Measurements from ENCODE around the gene BCAS3. TPM values are rescaled to one million over a fixed set of nuclear protein-coding genes. Genes with fewer than 3 reads are reported as not detected.

BCAS3 gene
- polyA plus RNA-seq, 3 donors: 10.3 to 19.1 (median 14.7) TPM

- Histone ChIP-seq H3K79me2 (ENCODE audit: insufficient read depth, low read length) (no peaks in the 10 kb centered on the region), H3K4me3 (replicated peaks in 1 of 3; ENCODE audit: low read depth in 2 of 3, low read length in 3 of 3) (no peak overlapping the region), H3K27ac (ENCODE audit: low read depth in 1 of 2, low read length in 2 of 2) (no peak overlapping the region), H2AFZ (ENCODE audit: insufficient read depth, low read depth, low read length, poor library complexity, severe bottlenecking) (no peak overlapping the region), H4K20me1 (ENCODE audit: insufficient read depth, low read length) (no peaks in the 10 kb centered on the region), H3K36me3 (replicated peaks in 1 of 2; ENCODE audit: control insufficient read depth in 1 of 2, insufficient read depth in 2 of 2, low read length in 2 of 2) (peaks cover 5 to 17% of the 10 kb centered on the region in 2 donors), H3K9me3 (replicated peaks in 1 of 2; ENCODE audit: control insufficient read depth in 1 of 2, insufficient read depth in 1 of 2, low read length in 2 of 2) (no peaks in the 10 kb centered on the region), H3K9ac (ENCODE audit: insufficient read depth, low read length, poor library complexity, severe bottlenecking) (no peak overlapping the region), H3K27me3 (ENCODE audit: control insufficient read depth in 2 of 2, insufficient read depth in 2 of 2, low read length in 2 of 2) (no peaks in the 10 kb centered on the region), H3K4me1 (ENCODE audit: control insufficient read depth in 1 of 2, insufficient read depth in 2 of 2, low read length in 2 of 2) (no peaks in the 10 kb centered on the region), H3K4me2 (replicated peaks; ENCODE audit: extremely low read depth, low read length, poor library complexity, severe bottlenecking) (no peak overlapping the region)
- no peak for DNase-seq
- H3K9me3 Mint-ChIP-seq: peaks cover 0 to 3% (median 0%) of the 10 kb centered on the region in 7 donors
- H3K4me3 Mint-ChIP-seq: no peak overlapping the region
- WGBS (ENCODE audit: insufficient coverage): 100% methylated on average over 2 of the region's 2 CpGs
- intact Hi-C loops (cut with micrococcal nuclease): no loop called here
- no peaks in the 10 kb centered on the region for H3K4me1 Mint-ChIP-seq
- peaks cover 25 to 26% of the 10 kb centered on the region in 2 donors for H3K36me3 Mint-ChIP-seq
- H3K27ac Mint-ChIP-seq: no peak overlapping the region
- peaks cover 0 to 1% (median 0%) of the 10 kb centered on the region in 3 donors for H3K27me3 Mint-ChIP-seq (ENCODE audit: low read depth in 3 of 3)
- TF ChIP-seq CTCF (IDR thresholded peaks at IDR 0.05): no peak
Observed at GRCh38 chr17:60713608-60714007, 36.0 kb downstream of the BCAS3 start.

- Mint-ChIP-seq H3K4me3 (no peak overlapping the region), H3K9me3 (peaks cover 0 to 3% (median 0%) of the 10 kb centered on the region in 7 donors), H3K4me1 (no peaks in the 10 kb centered on the region), H3K27me3 (ENCODE audit: low read depth in 3 of 3) (no peaks in the 10 kb centered on the region), H3K27ac (no peak overlapping the region), H3K36me3 (peaks cover 0 to 6% of the 10 kb centered on the region in 2 donors)
- no peak for DNase-seq
- intact Hi-C loops (cut with micrococcal nuclease): no loop called here
- no peaks in the 10 kb centered on the region for H3K9me3 ChIP-seq (replicated peaks in 1 of 2; ENCODE audit: control insufficient read depth in 1 of 2, insufficient read depth in 1 of 2, low read length in 2 of 2)
- TF ChIP-seq CTCF (IDR thresholded peaks at IDR 0.05): no peak
- peaks cover 3% of the 10 kb centered on the region for H4K20me1 ChIP-seq (ENCODE audit: insufficient read depth, low read length)
- no peak overlapping the region for H3K9ac ChIP-seq (ENCODE audit: insufficient read depth, low read length, poor library complexity, severe bottlenecking)
- H3K36me3 ChIP-seq (replicated peaks in 1 of 2; ENCODE audit: control insufficient read depth in 1 of 2, insufficient read depth in 2 of 2, low read length in 2 of 2): no peaks in the 10 kb centered on the region
- WGBS (ENCODE audit: insufficient coverage): 100% methylated on average over 1 of the region's 1 CpG
- H3K4me3 ChIP-seq (replicated peaks in 1 of 3; ENCODE audit: low read depth in 2 of 3, low read length in 3 of 3): no peak overlapping the region
- H3K4me1 ChIP-seq (ENCODE audit: control insufficient read depth in 1 of 2, insufficient read depth in 2 of 2, low read length in 2 of 2): no peaks in the 10 kb centered on the region
- H3K27ac ChIP-seq (ENCODE audit: low read depth in 1 of 2, low read length in 2 of 2): no peak overlapping the region
- H2AFZ ChIP-seq (ENCODE audit: insufficient read depth, low read depth, low read length, poor library complexity, severe bottlenecking): no peak overlapping the region
- no peak overlapping the region for H3K4me2 ChIP-seq (replicated peaks; ENCODE audit: extremely low read depth, low read length, poor library complexity, severe bottlenecking)
- no peaks in the 10 kb centered on the region for H3K27me3 ChIP-seq (ENCODE audit: control insufficient read depth in 2 of 2, insufficient read depth in 2 of 2, low read length in 2 of 2)
- H3K79me2 ChIP-seq (ENCODE audit: insufficient read depth, low read length): no peaks in the 10 kb centered on the region
Observed at GRCh38 chr17:60716766-60717165, 39.1 kb downstream of the BCAS3 start.

Measured in CD14-positive monocyte (primary cell).